SK-N-SH treated with all-trans-retinoic acid at 6 μM for 48 hours (cell line): ENCODE results near the gene BRF1.

Source experiments
- ATAC-seq: fragments of 200-7000 bp; cut with Tn5 transposase; 3 replicates; pipeline ENCODE4 v1.9.1; 2020; ENCODE audit warnings: mild to moderate bottlenecking, moderate library complexity
- ARNTL ChIP-seq: fragments of 450-650 bp; formaldehyde crosslinking; IDR thresholded peaks from 2 replicates; pipeline ENCODE4 v1.5.0; 2020; ENCODE audit warnings: low read depth, mild to moderate bottlenecking, moderate library complexity, borderline replicate concordance
- CSDC2 ChIP-seq: fragments of 250-450 bp; sonication (Bioruptor Pico); IDR thresholded peaks from 2 replicates; pipeline ENCODE4 v1.5.0; 2020; ENCODE audit warnings: mild to moderate bottlenecking, moderate library complexity
- ESRRG ChIP-seq: fragments of 250-450 bp; sonication (Bioruptor Pico); IDR thresholded peaks from 2 replicates; pipeline ENCODE4 v1.6.1; 2021; ENCODE audit warnings: mild to moderate bottlenecking
- GLIS3 ChIP-seq: fragments of 250-450 bp; sonication (Bioruptor Pico); IDR thresholded peaks from 2 replicates; pipeline ENCODE4 v1.5.0; 2020; ENCODE audit warnings: mild to moderate bottlenecking, moderate library complexity
- ISL1 ChIP-seq: fragments of 250-450 bp; sonication (Bioruptor Pico); IDR thresholded peaks from 2 replicates; pipeline ENCODE4 v2.1.2; 2022; ENCODE audit warnings: mild to moderate bottlenecking, moderate library complexity
- OSR1 ChIP-seq: fragments of 250-450 bp; sonication (Bioruptor Pico); IDR thresholded peaks from 2 replicates; pipeline ENCODE4 v1.8.0; 2022; ENCODE audit warnings: moderate library complexity, mild to moderate bottlenecking, inconsistent platforms
- SNAI2 ChIP-seq: fragments of 250-450 bp; sonication (Bioruptor Pico); IDR thresholded peaks from 2 replicates; pipeline ENCODE4 v1.5.0; 2020; ENCODE audit warnings: mild to moderate bottlenecking, moderate library complexity
- TCF4 ChIP-seq: fragments of 250-450 bp; sonication (Bioruptor Pico); IDR thresholded peaks from 2 replicates; pipeline ENCODE4 v1.8.0; 2021; ENCODE audit warnings: mild to moderate bottlenecking, moderate library complexity, borderline replicate concordance
- TOX ChIP-seq: fragments of 250-450 bp; sonication (Bioruptor Pico); IDR thresholded peaks from 2 replicates; pipeline ENCODE4 v1.8.0; 2021; ENCODE audit warnings: mild to moderate bottlenecking, moderate library complexity, borderline replicate concordance
- ZC3H10 ChIP-seq: fragments of 250-450 bp; sonication (Bioruptor Pico); IDR thresholded peaks from 2 replicates; pipeline ENCODE4 v1.5.1; 2021; ENCODE audit warnings: mild to moderate bottlenecking, moderate library complexity
- ZFP30 ChIP-seq: fragments of 450-650 bp; formaldehyde crosslinking; IDR thresholded peaks from 2 replicates; pipeline ENCODE4 v1.5.0; 2022; ENCODE audit warnings: mild to moderate bottlenecking, moderate library complexity
- ZNF565 ChIP-seq: fragments of 450-650 bp; formaldehyde crosslinking; conservative IDR thresholded peaks from 2 replicates; pipeline ENCODE4 v1.5.0; 2020; ENCODE audit warnings: low read depth, mild to moderate bottlenecking, moderate library complexity
- ZNF70 ChIP-seq: fragments of 450-650 bp; formaldehyde crosslinking; IDR thresholded peaks from 2 replicates; pipeline ENCODE4 v1.5.0; 2020; ENCODE audit warnings: mild to moderate bottlenecking, moderate library complexity
- ZNF8 ChIP-seq: fragments of 450-650 bp; formaldehyde crosslinking; IDR thresholded peaks from 2 replicates; pipeline ENCODE4 v1.5.0; 2020; ENCODE audit warnings: mild to moderate bottlenecking, moderate library complexity
- TF ChIP-seq, protein P1 (sequence below): fragments of 250-450 bp; sonication (Bioruptor Pico); IDR thresholded peaks from 2 replicates; pipeline ENCODE4 v1.5.0; 2020; ENCODE audit warnings: mild to moderate bottlenecking, moderate library complexity
- TF ChIP-seq, protein P2 (sequence below): fragments of 250-450 bp; sonication (Bioruptor Pico); IDR thresholded peaks from 2 replicates; pipeline ENCODE4 v1.5.1; 2020; ENCODE audit warnings: low read depth, mild to moderate bottlenecking, moderate library complexity
- TF ChIP-seq, protein P3 (sequence below): fragments of 250-450 bp; sonication (Bioruptor Pico); IDR thresholded peaks from 2 replicates; pipeline ENCODE4 v1.8.0; 2020; ENCODE audit warnings: mild to moderate bottlenecking, moderate library complexity, borderline replicate concordance

BRF1 gene

GRCh38 chr14:105256292-105256960 lies 44.4 kb downstream of the BRF1 start:
- no peak for TF ChIP-seq ESRRG (CRISPR knock-in tag)
- no peak for TF ChIP-seq ISL1 (CRISPR knock-in tag)
- no peak for TF ChIP-seq ZNF8
- ATAC-seq, result no peak

DNA sequence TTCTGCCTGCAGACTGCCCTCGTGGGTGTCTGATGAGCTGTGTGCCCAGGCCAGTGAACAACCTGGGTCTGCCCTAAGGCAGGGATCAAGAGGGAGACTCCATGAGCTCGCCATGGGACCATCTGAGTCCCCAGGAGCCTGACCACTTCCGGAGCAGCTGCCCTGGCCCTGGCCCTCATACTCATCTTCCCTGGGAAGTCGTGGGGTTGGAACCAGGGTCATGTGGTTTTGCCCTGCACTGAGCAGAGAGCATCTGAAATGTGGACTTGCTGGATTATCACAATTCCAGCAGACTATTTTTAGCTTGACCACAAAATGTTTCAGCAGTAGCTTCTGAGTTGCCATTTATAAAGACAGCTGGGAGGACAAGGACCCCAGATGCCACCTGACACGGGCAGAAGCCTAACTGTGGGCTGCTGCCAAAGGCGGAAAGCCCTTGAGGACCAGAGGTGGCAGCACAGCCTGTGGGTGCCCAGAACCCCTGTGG lies 45.7 kb downstream of the BRF1 start:
- peak; percentile 11; the same call in 1 of the 3 replicates for ATAC-seq
- TF ChIP-seq, protein P1, sequence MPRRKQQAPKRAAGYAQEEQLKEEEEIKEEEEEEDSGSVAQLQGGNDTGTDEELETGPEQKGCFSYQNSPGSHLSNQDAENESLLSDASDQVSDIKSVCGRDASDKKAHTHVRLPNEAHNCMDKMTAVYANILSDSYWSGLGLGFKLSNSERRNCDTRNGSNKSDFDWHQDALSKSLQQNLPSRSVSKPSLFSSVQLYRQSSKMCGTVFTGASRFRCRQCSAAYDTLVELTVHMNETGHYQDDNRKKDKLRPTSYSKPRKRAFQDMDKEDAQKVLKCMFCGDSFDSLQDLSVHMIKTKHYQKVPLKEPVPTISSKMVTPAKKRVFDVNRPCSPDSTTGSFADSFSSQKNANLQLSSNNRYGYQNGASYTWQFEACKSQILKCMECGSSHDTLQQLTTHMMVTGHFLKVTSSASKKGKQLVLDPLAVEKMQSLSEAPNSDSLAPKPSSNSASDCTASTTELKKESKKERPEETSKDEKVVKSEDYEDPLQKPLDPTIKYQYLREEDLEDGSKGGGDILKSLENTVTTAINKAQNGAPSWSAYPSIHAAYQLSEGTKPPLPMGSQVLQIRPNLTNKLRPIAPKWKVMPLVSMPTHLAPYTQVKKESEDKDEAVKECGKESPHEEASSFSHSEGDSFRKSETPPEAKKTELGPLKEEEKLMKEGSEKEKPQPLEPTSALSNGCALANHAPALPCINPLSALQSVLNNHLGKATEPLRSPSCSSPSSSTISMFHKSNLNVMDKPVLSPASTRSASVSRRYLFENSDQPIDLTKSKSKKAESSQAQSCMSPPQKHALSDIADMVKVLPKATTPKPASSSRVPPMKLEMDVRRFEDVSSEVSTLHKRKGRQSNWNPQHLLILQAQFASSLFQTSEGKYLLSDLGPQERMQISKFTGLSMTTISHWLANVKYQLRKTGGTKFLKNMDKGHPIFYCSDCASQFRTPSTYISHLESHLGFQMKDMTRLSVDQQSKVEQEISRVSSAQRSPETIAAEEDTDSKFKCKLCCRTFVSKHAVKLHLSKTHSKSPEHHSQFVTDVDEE, result no peak
- TF ChIP-seq, protein P2, sequence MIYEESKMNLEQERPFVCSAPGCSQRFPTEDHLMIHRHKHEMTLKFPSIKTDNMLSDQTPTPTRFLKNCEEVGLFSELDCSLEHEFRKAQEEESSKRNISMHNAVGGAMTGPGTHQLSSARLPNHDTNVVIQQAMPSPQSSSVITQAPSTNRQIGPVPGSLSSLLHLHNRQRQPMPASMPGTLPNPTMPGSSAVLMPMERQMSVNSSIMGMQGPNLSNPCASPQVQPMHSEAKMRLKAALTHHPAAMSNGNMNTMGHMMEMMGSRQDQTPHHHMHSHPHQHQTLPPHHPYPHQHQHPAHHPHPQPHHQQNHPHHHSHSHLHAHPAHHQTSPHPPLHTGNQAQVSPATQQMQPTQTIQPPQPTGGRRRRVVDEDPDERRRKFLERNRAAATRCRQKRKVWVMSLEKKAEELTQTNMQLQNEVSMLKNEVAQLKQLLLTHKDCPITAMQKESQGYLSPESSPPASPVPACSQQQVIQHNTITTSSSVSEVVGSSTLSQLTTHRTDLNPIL (CRISPR knock-in tag), result no peak
- no peak for TF ChIP-seq SNAI2 (CRISPR knock-in tag)
- no peak for TF ChIP-seq TCF4 (CRISPR knock-in tag)
- no peak for TF ChIP-seq ZNF565 (CRISPR knock-in tag)
- TF ChIP-seq ARNTL, result no peak
- TF ChIP-seq ZNF8, result no peak
- TF ChIP-seq ZNF70 (CRISPR knock-in tag), result no peak
- no peak for TF ChIP-seq ZC3H10 (CRISPR knock-in tag)
- TF ChIP-seq ESRRG (CRISPR knock-in tag), result no peak
- no peak for TF ChIP-seq TOX
- no peak for TF ChIP-seq OSR1
- TF ChIP-seq ISL1 (CRISPR knock-in tag), result no peak

GRCh38 chr14:105253329-105253682 lies 47.5 kb downstream of the BRF1 start:
- no peak for ATAC-seq
- TF ChIP-seq ZFP30 (no peak), GLIS3 (CRISPR knock-in tag) (no peak), TCF4 (CRISPR knock-in tag) (no peak), ARNTL (no peak), CSDC2 (no peak)
- TF ChIP-seq, protein P2 (CRISPR knock-in tag), result no peak
- TF ChIP-seq, protein P3, sequence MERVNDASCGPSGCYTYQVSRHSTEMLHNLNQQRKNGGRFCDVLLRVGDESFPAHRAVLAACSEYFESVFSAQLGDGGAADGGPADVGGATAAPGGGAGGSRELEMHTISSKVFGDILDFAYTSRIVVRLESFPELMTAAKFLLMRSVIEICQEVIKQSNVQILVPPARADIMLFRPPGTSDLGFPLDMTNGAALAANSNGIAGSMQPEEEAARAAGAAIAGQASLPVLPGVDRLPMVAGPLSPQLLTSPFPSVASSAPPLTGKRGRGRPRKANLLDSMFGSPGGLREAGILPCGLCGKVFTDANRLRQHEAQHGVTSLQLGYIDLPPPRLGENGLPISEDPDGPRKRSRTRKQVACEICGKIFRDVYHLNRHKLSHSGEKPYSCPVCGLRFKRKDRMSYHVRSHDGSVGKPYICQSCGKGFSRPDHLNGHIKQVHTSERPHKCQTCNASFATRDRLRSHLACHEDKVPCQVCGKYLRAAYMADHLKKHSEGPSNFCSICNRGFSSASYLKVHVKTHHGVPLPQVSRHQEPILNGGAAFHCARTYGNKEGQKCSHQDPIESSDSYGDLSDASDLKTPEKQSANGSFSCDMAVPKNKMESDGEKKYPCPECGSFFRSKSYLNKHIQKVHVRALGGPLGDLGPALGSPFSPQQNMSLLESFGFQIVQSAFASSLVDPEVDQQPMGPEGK, result no peak
- TF ChIP-seq, protein P1, result no peak
